Metanephros (tissue), 2 donors: Measurements from ENCODE around the gene SLC15A1. TPM values are rescaled to one million over a fixed set of nuclear protein-coding genes. Genes with fewer than 3 reads are reported as not detected.

Source experiments
- small RNA-seq: library from RNA; depleted of rRNA; stranded (forward); fragments of <200 nt; gene quantifications from one replicate; pipeline ENCODE3, GENCODE V24; 2014; ENCODE audit warnings: low replicate concordance
- total RNA-seq: library from RNA; depleted of rRNA; stranded (reverse); fragments of >200 nt; gene quantifications from one replicate; pipeline ENCODE4 v1.2.3, GENCODE V29; 2014

Gene SLC15A1, protein sequence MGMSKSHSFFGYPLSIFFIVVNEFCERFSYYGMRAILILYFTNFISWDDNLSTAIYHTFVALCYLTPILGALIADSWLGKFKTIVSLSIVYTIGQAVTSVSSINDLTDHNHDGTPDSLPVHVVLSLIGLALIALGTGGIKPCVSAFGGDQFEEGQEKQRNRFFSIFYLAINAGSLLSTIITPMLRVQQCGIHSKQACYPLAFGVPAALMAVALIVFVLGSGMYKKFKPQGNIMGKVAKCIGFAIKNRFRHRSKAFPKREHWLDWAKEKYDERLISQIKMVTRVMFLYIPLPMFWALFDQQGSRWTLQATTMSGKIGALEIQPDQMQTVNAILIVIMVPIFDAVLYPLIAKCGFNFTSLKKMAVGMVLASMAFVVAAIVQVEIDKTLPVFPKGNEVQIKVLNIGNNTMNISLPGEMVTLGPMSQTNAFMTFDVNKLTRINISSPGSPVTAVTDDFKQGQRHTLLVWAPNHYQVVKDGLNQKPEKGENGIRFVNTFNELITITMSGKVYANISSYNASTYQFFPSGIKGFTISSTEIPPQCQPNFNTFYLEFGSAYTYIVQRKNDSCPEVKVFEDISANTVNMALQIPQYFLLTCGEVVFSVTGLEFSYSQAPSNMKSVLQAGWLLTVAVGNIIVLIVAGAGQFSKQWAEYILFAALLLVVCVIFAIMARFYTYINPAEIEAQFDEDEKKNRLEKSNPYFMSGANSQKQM
- 6.2 TPM for total RNA-seq

DNA sequence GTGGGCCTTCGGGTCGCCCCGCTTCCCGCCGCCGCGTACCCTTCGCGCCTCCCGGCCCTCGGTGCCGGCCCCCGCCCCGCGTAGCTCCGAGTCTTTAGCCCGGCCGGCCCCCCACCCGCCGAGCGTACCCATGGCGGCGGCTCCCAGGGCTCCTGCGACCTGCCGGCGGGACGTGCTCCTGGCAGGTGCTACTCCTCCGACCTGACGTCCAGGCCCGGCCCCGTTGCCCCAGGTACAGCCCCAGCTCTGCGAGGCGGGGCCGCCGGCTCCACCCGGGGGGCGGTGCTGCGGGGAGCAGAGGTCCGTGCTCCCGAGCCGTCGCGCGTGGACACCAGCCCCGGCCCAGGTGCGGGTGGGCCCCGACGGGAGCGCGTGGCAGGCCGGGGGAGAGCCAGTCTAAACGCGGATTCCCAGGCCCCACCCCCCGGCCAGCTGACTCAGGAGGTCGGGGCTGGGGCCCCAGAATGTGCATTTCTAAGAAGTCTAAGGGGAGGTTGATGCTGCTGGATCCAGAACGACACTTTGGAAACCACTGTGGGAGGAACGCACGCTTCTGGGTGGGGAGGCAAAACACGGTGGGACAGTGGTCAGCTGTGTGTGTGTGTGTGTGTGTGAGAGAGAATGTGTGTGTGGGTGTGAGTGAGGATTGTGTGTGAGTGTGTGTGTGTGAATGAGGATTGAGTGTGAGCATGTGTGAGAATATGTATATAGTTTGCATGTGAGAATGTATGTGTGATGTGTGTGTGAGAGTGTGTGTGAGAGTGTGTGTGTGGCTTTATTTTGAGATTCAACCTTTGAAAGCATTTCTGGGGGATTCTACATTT lies at the start of gene SLC15A1:
TSS of gene SLC15A1 (minus strand) at position 206 of the 824 bp plus-strand sequence. CDS start at position 132, 74 bp downstream.

Small RNA genes within 50 kb of the gene (small RNA-seq; reads per million reads assigned to genes)
- not detected for gene RN7SL60P

Other genes starting within 250 kb of the SLC15A1 start
- gene STK24, start 175.6 kb downstream of the SLC15A1 start, total RNA-seq, result 72.9 TPM
- gene DOCK9, start 225.4 kb upstream of the SLC15A1 start, total RNA-seq, result 76.8 TPM